Left lung (tissue), 10 donors: Measurements from ENCODE around the gene TSSK6. TPM values are rescaled to one million over a fixed set of nuclear protein-coding genes. Genes with fewer than 3 reads are reported as not detected.
"Not testable (repeated sequence)": the region's sequence is repeated elsewhere in the genome, so short reads cannot be mapped to it uniquely, and the experiment has no call there.

ENCODE experiments used
- ATAC-seq: fragments of 200-7000 bp; cut with Tn5 transposase; one replicate; pipeline ENCODE4 v1.9.1; 2020; ENCODE audit warnings: moderate library complexity
- DNase-seq, 4 donors: peaks; one replicate each; pipeline ENCODE4 v3.0.0-alpha.2; 2013 to 2020
- H3K27ac ChIP-seq, 2 donors: fragments of 200-600 bp; sonication (generic) in 1 of 2; one replicate each; pipeline versions ENCODE4 v1.5.0 to v1.8.0; 2020 to 2021
- H3K27me3 ChIP-seq, 2 donors: fragments of 200-600 bp; sonication (generic) in 1 of 2; one replicate each; pipeline versions ENCODE4 v1.5.0 to v1.8.0; 2020 to 2021
- H3K36me3 ChIP-seq, 2 donors: fragments of 200-600 bp; sonication (generic) in 1 of 2; one replicate each; pipeline versions ENCODE4 v1.5.0 to v1.8.0; 2020 to 2021
- H3K4me1 ChIP-seq, 2 donors: fragments of 200-600 bp; one replicate each; pipeline ENCODE4 v1.8.0; 2021
- H3K4me3 ChIP-seq, 2 donors: fragments of 200-600 bp; sonication (generic) in 1 of 2; one replicate each; pipeline versions ENCODE4 v1.5.0 to v1.8.0; 2020 to 2021; ENCODE audit warnings: mild to moderate bottlenecking in 1 of 2
- H3K9me3 ChIP-seq, 2 donors: fragments of 200-600 bp; sonication (generic) in 1 of 2; one replicate each; pipeline versions ENCODE4 v1.5.0 to v1.8.0; 2020 to 2021
- intact Hi-C, 2 donors: fragments of 100-400 bp; cut with DNase I; formaldehyde crosslinking; loops; one replicate each; pipeline versions ENCODE4 v1.11.2 to v1.14.2; 2022
- polyA plus RNA-seq, 6 donors: library from polyadenylated mRNA; unstranded; fragments of 120-200 nt; gene quantifications; one replicate each; pipeline ENCODE4 v1.2.1, GENCODE V29; 2013; ENCODE audit not compliant: insufficient read length in 6 of 6
- total RNA-seq, 2 donors: library from RNA; stranded (reverse); fragmentation: NEBNext Ultra II Directional; extraction: Animal tissue kit (Norgen Biotek cat#: 25700); gene quantifications; one replicate each; pipeline ENCODE4 v1.2.1, GENCODE V29; 2021
- TF ChIP-seq, protein P1 (sequence below), 2 donors: fragments of 200-600 bp; sonication (generic) in 1 of 2; IDR thresholded peaks; one replicate each; pipeline versions ENCODE4 v1.5.0 to v1.8.0; 2021; ENCODE audit warnings: antibody characterized with exemption in 2 of 2
- donor health status: DM: no; HTN: yes; CAD: no.
- donor health status: DM: no; HTN: no; CAD: no.

The TSSK6 gene
- total and polyA plus RNA-seq, 8 donors, result 0.67 to 1.4 (median 1.2) TPM

DNA sequence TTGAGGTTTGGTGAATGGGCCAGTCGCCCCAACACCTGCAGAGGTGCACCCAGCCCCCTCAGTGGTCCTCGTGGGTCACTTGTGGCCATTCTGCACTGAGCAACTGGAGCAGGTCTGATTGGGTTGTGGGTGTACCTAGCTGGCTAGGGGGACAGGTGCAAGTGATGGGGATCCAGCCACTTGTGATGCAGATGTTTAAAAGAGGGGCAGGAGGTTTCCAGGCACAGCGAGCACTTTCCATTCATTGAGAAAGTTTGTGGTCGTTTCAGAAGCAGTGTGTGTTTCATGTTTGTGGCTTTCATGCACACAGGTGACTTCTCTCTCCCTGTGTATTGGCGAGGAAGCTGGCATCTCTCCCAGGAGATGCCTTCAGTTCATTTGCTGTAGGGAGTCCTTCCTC, 34.7 kb downstream of the TSSK6 start:
- Histone ChIP-seq H3K36me3 (peaks cover 0 to 31% of the 10 kb centered on the region in 2 donors), H3K9me3 (no peaks in the 10 kb centered on the region), H3K27ac (no peak overlapping the region), H3K4me1 (peaks cover 9 to 37% of the 10 kb centered on the region in 2 donors), H3K27me3 (no peaks in the 10 kb centered on the region), H3K4me3 (no peak overlapping the region)
- TF ChIP-seq, protein P1, sequence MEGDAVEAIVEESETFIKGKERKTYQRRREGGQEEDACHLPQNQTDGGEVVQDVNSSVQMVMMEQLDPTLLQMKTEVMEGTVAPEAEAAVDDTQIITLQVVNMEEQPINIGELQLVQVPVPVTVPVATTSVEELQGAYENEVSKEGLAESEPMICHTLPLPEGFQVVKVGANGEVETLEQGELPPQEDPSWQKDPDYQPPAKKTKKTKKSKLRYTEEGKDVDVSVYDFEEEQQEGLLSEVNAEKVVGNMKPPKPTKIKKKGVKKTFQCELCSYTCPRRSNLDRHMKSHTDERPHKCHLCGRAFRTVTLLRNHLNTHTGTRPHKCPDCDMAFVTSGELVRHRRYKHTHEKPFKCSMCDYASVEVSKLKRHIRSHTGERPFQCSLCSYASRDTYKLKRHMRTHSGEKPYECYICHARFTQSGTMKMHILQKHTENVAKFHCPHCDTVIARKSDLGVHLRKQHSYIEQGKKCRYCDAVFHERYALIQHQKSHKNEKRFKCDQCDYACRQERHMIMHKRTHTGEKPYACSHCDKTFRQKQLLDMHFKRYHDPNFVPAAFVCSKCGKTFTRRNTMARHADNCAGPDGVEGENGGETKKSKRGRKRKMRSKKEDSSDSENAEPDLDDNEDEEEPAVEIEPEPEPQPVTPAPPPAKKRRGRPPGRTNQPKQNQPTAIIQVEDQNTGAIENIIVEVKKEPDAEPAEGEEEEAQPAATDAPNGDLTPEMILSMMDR (IDR thresholded peaks at IDR 0.05), result no peak
- no peak for ATAC-seq
- no peak for DNase-seq
- intact Hi-C loops, result no loop called here

DNA sequence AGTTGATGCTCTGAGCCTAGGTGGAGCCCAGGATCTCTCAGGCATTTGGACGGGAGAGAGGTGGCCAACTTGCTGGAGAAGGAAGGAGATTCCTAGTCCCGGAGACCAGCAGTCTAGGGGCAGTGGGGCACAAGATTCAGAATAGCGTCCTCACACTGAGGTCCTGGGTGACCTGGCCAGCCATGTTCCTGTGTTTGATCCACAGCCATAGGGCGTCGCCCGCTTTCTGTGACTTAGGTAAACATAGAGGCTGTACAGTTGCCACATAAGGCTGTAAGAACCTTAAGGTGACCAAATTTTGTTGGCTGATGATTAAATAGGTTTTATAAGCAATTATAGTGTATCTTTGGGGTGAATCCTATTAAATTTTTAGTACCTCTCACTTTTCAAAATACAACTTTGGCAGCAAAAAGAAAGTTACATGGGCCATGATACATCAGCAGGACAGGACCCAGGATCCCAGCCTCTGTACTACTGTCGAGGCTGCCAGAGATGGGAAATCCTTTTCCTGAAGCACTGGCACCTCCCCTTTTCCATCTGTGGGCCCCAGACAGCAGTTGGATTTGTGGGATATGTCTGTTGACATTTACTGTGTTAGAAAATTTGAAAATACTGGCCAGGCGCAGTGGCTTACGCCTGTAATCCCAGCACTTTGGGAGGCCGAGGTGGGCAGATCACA, 37.5 kb downstream of the TSSK6 start:
- Histone ChIP-seq H3K9me3 (no peaks in the 10 kb centered on the region), H3K36me3 (peaks cover 0 to 38% of the 10 kb centered on the region in 2 donors), H3K27ac (peak overlapping the region in 1 of 2 donors; percentile 7), H3K27me3 (no peaks in the 10 kb centered on the region), H3K4me1 (peaks cover 9 to 43% of the 10 kb centered on the region in 2 donors), H3K4me3 (no peak overlapping the region)
- peak in 1 of 4 donors; percentile 56 for DNase-seq
- peak; percentile 88 for ATAC-seq
- intact Hi-C loops, result no loop called here
- TF ChIP-seq, protein P1 (IDR thresholded peaks at IDR 0.05), result no peak

DNA sequence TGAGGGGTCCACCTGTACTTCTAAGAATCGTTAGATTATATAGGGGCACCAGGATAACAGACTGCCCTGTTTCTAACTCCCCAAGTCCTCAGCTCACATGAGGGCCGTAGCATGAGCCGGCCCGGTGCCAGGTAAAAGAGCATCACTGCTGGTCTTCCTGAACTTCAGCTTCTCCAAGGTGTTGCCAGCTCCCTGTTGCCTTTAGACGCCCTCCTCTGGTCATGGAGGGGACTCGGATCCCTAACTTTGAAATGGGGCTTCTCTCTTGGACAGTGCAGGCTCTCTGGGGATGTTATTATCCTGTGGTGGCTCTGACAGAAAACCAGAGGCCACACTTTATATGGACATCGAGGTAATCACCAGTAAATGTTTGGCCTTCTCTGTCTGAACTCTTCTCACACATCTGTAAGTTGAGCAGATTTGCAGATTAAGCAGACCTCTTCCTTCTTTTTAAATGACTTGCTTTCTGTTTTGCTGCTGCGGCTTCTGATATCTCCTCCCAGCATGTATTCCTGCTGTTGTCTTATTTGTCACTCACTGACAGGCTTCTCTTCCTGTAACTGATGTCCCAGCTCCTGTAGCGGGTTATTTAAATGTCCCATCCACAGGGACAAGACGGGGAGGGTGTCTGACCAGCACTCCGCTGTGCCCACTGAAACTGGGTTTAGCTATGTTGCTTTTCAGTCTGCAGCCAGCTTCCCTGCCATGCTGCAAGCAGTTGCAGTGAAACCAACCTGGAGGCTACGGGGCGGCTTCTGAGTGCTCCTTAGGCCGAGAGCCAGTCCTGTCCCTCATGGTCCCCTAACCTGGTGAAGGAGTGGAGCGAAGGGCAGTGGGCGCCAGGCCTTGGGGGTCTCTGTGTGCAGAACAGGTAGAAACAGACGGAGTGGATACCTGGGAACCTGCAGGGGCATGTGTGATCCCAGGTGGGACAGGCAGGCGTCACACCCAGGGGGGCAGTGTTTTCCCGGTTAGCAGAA, 39.2 kb downstream of the TSSK6 start:
- TF ChIP-seq, protein P1 (IDR thresholded peaks at IDR 0.05), result no peak
- no peaks in the 10 kb centered on the region for H3K27me3 ChIP-seq
- peaks cover 9 to 54% of the 10 kb centered on the region in 2 donors for H3K4me1 ChIP-seq
- intact Hi-C loops, result no loop called here
- H3K27ac ChIP-seq, result peak overlapping the region in 1 of 2 donors; percentile 60
- no peak overlapping the region for H3K4me3 ChIP-seq
- DNase-seq (peak in 1 of 4 donors; percentile 62), ATAC-seq (no peak)
- H3K9me3 ChIP-seq, result no peaks in the 10 kb centered on the region
- peaks cover 0 to 35% of the 10 kb centered on the region in 2 donors for H3K36me3 ChIP-seq

GRCh38 chr19:19475015-19475765, 40.2 kb downstream of the TSSK6 start:
- intact Hi-C loops, result no loop called here
- H3K4me1 ChIP-seq, result peaks cover 9 to 63% of the 10 kb centered on the region in 2 donors
- TF ChIP-seq, protein P1 (IDR thresholded peaks at IDR 0.05), result no peak
- no peaks in the 10 kb centered on the region for H3K9me3 ChIP-seq
- H3K4me3 ChIP-seq, result no peak overlapping the region
- peak in 1 of 4 donors; percentile 63 for DNase-seq
- peak overlapping the region in 1 of 2 donors; percentile 60 for H3K27ac ChIP-seq
- no peak for ATAC-seq
- no peaks in the 10 kb centered on the region for H3K27me3 ChIP-seq
- peaks cover 0 to 26% of the 10 kb centered on the region in 2 donors for H3K36me3 ChIP-seq

DNA sequence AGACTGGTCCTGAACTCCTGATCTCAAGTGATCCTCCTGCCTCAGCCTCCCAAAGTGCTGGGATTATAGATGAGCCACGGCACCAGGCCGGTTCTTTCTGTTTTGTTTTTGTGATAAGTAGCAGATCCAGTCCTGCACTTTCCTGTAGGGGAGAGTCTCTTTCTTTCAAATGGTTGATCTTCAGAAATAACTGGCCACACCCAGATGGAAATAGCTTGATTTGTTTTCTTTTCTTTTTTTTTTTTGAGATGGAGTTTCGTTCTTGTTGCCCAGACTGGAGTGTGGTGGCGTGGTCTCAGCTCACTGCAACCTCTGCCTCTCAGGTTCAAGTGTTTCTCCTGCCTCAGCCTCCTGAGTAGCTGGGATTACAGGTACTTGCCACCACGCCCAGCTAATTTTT, 43.2 kb downstream of the TSSK6 start:
- H3K27me3 ChIP-seq, intact Hi-C loops, H3K27ac ChIP-seq, H3K4me3 ChIP-seq: not testable (repeated sequence)
- H3K36me3 ChIP-seq, result peaks cover 0 to 41% of the 10 kb centered on the region in 2 donors
- H3K9me3 ChIP-seq, result peaks cover 4 to 23% of the 10 kb centered on the region in 2 donors
- peaks cover 0 to 50% of the 10 kb centered on the region in 2 donors for H3K4me1 ChIP-seq
- DNase-seq (peak in 1 of 4 donors; percentile 3), ATAC-seq (peak; percentile 45)
